HepG2 (cell line): Measurements from ENCODE around the gene BCAS3.

Experiments used
- CC2D1A ChIP-seq: sonication (generic); formaldehyde crosslinking; IDR thresholded peaks from 2 replicates; pipeline ENCODE4 v1.8.1; 2023; ENCODE audit warnings: mild to moderate bottlenecking, missing genetic modification reagents
- CTCF ChIP-seq: sonication (generic); formaldehyde crosslinking; IDR thresholded peaks from 2 replicates; pipeline ENCODE4 v1.5.0; 2020; ENCODE audit warnings: mild to moderate bottlenecking, missing genetic modification reagents, moderate library complexity
- EP300 ChIP-seq, 3 experiments: sonication (generic) in 1 of 3; formaldehyde crosslinking in 1 of 3; IDR thresholded peaks; 2 replicates each; pipeline versions ENCODE4 v1.5.1 to v1.6.1; 2011 to 2020; ENCODE audit warnings: low read depth in 2 of 3, low read length in 2 of 3, borderline replicate concordance in 1 of 3, improper control_type of control experiment in 1 of 3, mild to moderate bottlenecking in 1 of 3, missing genetic modification reagents in 1 of 3, moderate library complexity in 1 of 3
- KLF15 ChIP-seq: sonication (generic); formaldehyde crosslinking; IDR thresholded peaks from 2 replicates; pipeline ENCODE4 v1.8.1; 2023; ENCODE audit warnings: borderline replicate concordance, mild to moderate bottlenecking, inconsistent platforms, missing genetic modification reagents, mixed read lengths
- MXD4 ChIP-seq: IDR thresholded peaks from 2 replicates; pipeline ENCODE4 v1.6.1; 2016; ENCODE audit warnings: mild to moderate bottlenecking, missing biosample characterization, missing genetic modification reagents
- MYC ChIP-seq: sonication (generic); formaldehyde crosslinking; IDR thresholded peaks from 2 replicates; pipeline ENCODE4 v1.9.0; 2021; ENCODE audit warnings: missing genetic modification reagents, borderline replicate concordance
- RERE ChIP-seq: IDR thresholded peaks from 2 replicates; pipeline ENCODE4 v1.6.1; 2016; ENCODE audit warnings: low read depth, missing genetic modification reagents, missing compliant biosample characterization
- ZNF207 ChIP-seq: fragments of 450-650 bp; IDR thresholded peaks from 2 replicates; pipeline ENCODE4 v1.6.1; 2016; ENCODE audit warnings: antibody characterized with exemption, borderline replicate concordance
- ZNF281 ChIP-seq: sonication (generic); formaldehyde crosslinking; IDR thresholded peaks from 2 replicates; pipeline ENCODE4 v1.4.0; 2020; ENCODE audit warnings: missing genetic modification reagents, borderline replicate concordance

- TF ChIP-seq MYC (CRISPR knock-in tag) = no peak
- TF ChIP-seq CTCF = no peak
- no peak for TF ChIP-seq ZNF281
- no peak for TF ChIP-seq EP300 (IDR thresholded peaks at IDR 0.05; ENCODE audit: low read depth in 2 of 2, low read length in 2 of 2)
- TF ChIP-seq EP300 (CRISPR knock-in tag; IDR thresholded peaks at IDR 0.05; ENCODE audit: borderline replicate concordance) = no peak
- no peak for TF ChIP-seq RERE (CRISPR knock-in tag)
- TF ChIP-seq MXD4 (CRISPR knock-in tag) = no peak
- no peak for TF ChIP-seq KLF15 (CRISPR knock-in tag)
- no peak for TF ChIP-seq CC2D1A
- no peak for TF ChIP-seq ZNF207
These were observed 40.0 kb upstream of the BCAS3 start for GRCh38 chr17:60637683-60638082.
